Loucy (cell line): ENCODE measurements around the gene MRAS.

Experiments
- H2AFZ ChIP-seq: fragments of 200-600 bp; sonication (generic); 2 replicates; pipeline ENCODE4 v1.6.0; 2016; ENCODE audit warnings: antibody characterized with exemption, mild to moderate bottlenecking, low read length, moderate library complexity
- H3F3A ChIP-seq: fragments of 200-600 bp; 2 replicates; pipeline ENCODE4 v1.6.0; 2016; ENCODE audit warnings: antibody characterized with exemption, low read depth, mild to moderate bottlenecking
- H3K27me3 ChIP-seq: fragments of 200-600 bp; sonication (generic); 2 replicates; pipeline ENCODE4 v1.6.1; 2014; ENCODE audit warnings: low read length, mild to moderate bottlenecking; ENCODE audit not compliant: insufficient read depth, poor library complexity, severe bottlenecking
- H3K36me3 ChIP-seq: fragments of 200-600 bp; sonication (generic); 2 replicates; pipeline ENCODE4 v1.6.1; 2016; ENCODE audit warnings: low read length; ENCODE audit not compliant: insufficient read depth
- H3K4me1 ChIP-seq: fragments of 200-600 bp; sonication (generic); 2 replicates; pipeline ENCODE4 v1.5.1; 2014; ENCODE audit warnings: low read length, mild to moderate bottlenecking; ENCODE audit not compliant: insufficient read depth, poor library complexity, severe bottlenecking
- H3K4me2 ChIP-seq: fragments of 200-600 bp; sonication (generic); 2 replicates; pipeline ENCODE4 v1.6.0; 2014; ENCODE audit warnings: antibody characterized with exemption, low read length, low read depth, mild to moderate bottlenecking; ENCODE audit not compliant: poor library complexity, severe bottlenecking
- H3K4me3 ChIP-seq: fragments of 200-600 bp; sonication (generic); 2 replicates; pipeline ENCODE4 v1.5.1; 2014; ENCODE audit warnings: low read length, mild to moderate bottlenecking, mixed read lengths; ENCODE audit not compliant: poor library complexity, severe bottlenecking
- H3K79me2 ChIP-seq: fragments of 200-600 bp; sonication (generic); 2 replicates; pipeline ENCODE4 v1.6.1; 2014; ENCODE audit warnings: low read length; ENCODE audit not compliant: insufficient read depth
- H3K9ac ChIP-seq: fragments of 200-600 bp; sonication (generic); 2 replicates; pipeline ENCODE4 v1.6.0; 2014; ENCODE audit warnings: mild to moderate bottlenecking, low read depth, low read length, moderate library complexity; ENCODE audit not compliant: poor library complexity, severe bottlenecking
- H3K9me2 ChIP-seq: fragments of 200-600 bp; sonication (generic); replicated peaks from 2 replicates; pipeline ENCODE4 v1.6.1; 2016; ENCODE audit warnings: low read depth, low read length, mixed read lengths
- H3K9me3 ChIP-seq: fragments of 200-600 bp; sonication (generic); 2 replicates; pipeline ENCODE4 v1.6.1; 2014; ENCODE audit warnings: mild to moderate bottlenecking, antibody characterized with exemption, low read length, low read depth; ENCODE audit not compliant: insufficient read depth
- H4K20me1 ChIP-seq: fragments of 200-600 bp; sonication (generic); 2 replicates; pipeline ENCODE4 v1.6.0; 2014; ENCODE audit warnings: antibody characterized with exemption, low read length, mild to moderate bottlenecking; ENCODE audit not compliant: insufficient read depth, poor library complexity, severe bottlenecking
- EZH2phosphoT487 ChIP-seq: fragments of 200-600 bp; IDR thresholded peaks from 2 replicates; pipeline ENCODE4 v1.6.1; 2018; ENCODE audit warnings: antibody characterized with exemption, mild to moderate bottlenecking, moderate library complexity, borderline replicate concordance
- TF ChIP-seq, protein P1 (sequence below): fragments of 200-600 bp; sonication (generic); conservative IDR thresholded peaks from 2 replicates; pipeline ENCODE4 v1.5.1; 2014; ENCODE audit warnings: mild to moderate bottlenecking, antibody characterized with exemption, low read length

MRAS gene

DNA sequence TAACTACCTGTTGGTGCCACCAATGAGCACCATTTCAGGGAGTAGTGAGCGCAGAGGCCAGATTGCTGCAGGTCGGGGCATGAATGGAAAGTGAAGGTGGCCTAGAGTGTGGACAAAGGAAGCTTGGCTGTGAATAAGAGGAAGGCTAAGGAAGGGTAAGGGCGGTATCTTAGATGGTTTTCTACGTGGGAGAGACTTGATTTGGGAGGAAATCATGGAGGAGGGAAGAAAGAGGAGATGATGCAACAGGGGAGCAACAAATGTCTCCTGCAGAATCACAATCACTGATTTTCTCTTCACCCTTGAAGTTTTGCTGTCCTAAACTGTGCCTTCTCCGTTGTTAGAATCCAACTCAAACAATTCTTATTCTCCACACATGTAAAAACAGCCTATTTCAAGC lies 40.5 kb upstream of the MRAS start:
- Histone ChIP-seq H3K9me3 (peaks cover 8% of the 10 kb centered on the region; the same call in 1 of the 2 replicates), H4K20me1 (no peaks in the 10 kb centered on the region), H3K36me3 (no peaks in the 10 kb centered on the region), H2AFZ (no peak overlapping the region), H3K9ac (no peak overlapping the region), H3K9me2 (no peaks in the 10 kb centered on the region), H3K4me3 (no peak overlapping the region), H3K4me1 (no peaks in the 10 kb centered on the region), H3K27me3 (no peaks in the 10 kb centered on the region), H3K79me2 (no peaks in the 10 kb centered on the region), H3F3A (no peaks in the 10 kb centered on the region), H3K4me2 (no peak overlapping the region)
- TF ChIP-seq, protein P1, sequence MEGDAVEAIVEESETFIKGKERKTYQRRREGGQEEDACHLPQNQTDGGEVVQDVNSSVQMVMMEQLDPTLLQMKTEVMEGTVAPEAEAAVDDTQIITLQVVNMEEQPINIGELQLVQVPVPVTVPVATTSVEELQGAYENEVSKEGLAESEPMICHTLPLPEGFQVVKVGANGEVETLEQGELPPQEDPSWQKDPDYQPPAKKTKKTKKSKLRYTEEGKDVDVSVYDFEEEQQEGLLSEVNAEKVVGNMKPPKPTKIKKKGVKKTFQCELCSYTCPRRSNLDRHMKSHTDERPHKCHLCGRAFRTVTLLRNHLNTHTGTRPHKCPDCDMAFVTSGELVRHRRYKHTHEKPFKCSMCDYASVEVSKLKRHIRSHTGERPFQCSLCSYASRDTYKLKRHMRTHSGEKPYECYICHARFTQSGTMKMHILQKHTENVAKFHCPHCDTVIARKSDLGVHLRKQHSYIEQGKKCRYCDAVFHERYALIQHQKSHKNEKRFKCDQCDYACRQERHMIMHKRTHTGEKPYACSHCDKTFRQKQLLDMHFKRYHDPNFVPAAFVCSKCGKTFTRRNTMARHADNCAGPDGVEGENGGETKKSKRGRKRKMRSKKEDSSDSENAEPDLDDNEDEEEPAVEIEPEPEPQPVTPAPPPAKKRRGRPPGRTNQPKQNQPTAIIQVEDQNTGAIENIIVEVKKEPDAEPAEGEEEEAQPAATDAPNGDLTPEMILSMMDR, result no peak
- no peak for TF ChIP-seq EZH2phosphoT487

DNA sequence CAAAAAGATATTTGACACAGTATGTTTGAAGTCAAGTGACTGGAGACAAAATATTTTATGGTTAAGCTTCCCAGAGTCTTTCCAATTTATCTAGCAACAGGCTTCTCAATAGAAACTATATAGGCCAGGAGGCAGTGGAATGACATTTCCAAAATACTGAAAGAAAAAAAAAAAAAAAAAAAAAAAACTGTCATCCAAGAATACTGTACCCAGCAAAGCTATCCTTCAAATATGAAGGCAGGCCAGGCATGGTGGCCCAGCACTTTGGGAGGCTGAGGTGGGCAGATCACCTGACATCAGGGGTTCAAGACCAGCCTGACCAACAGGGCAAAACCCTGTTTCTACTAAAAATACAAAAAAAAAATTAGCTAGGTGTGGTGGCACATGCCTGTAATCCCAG lies 39.6 kb upstream of the MRAS start:
- H3K9ac ChIP-seq, result no peak overlapping the region
- H3K4me3 ChIP-seq, result no peak overlapping the region
- no peaks in the 10 kb centered on the region for H3F3A ChIP-seq
- peaks cover 8% of the 10 kb centered on the region; the same call in 1 of the 2 replicates for H3K9me3 ChIP-seq
- H3K79me2 ChIP-seq, result no peaks in the 10 kb centered on the region
- H3K4me1 ChIP-seq, result no peaks in the 10 kb centered on the region
- no peaks in the 10 kb centered on the region for H3K36me3 ChIP-seq
- H3K4me2 ChIP-seq, result no peak overlapping the region
- no peak overlapping the region for H2AFZ ChIP-seq
- no peaks in the 10 kb centered on the region for H3K9me2 ChIP-seq
- H4K20me1 ChIP-seq, result no peaks in the 10 kb centered on the region
- TF ChIP-seq, protein P1, result no peak
- no peak for TF ChIP-seq EZH2phosphoT487
- no peaks in the 10 kb centered on the region for H3K27me3 ChIP-seq

DNA sequence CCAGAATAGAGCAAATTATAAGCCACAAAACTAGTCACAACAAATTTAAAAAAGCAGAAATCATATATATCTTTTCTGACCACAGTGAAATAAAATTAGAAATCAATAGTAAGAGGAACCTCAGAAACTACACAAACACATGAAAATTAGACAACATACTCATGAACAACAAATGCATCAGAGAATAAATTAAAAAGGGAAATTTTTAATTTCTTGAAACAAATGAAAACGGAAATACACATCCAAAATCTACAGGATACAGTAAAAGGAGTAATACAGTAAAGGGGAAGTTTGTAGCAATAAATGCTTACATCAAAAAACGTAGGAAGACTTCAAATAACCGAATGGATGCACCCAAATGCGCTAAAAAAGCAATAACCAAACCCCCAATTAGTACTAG lies 37.9 kb upstream of the MRAS start:
- H4K20me1 ChIP-seq, result no peaks in the 10 kb centered on the region
- TF ChIP-seq EZH2phosphoT487, result no peak
- TF ChIP-seq, protein P1, result no peak
- no peak overlapping the region for H3K4me2 ChIP-seq
- H2AFZ ChIP-seq, result no peak overlapping the region
- H3K4me3 ChIP-seq, result no peak overlapping the region
- no peak overlapping the region for H3K9ac ChIP-seq
- no peaks in the 10 kb centered on the region for H3K27me3 ChIP-seq
- peaks cover 8% of the 10 kb centered on the region; the same call in 1 of the 2 replicates for H3K9me3 ChIP-seq
- no peaks in the 10 kb centered on the region for H3F3A ChIP-seq
- H3K4me1 ChIP-seq, result no peaks in the 10 kb centered on the region
- H3K9me2 ChIP-seq, result no peaks in the 10 kb centered on the region
- H3K79me2 ChIP-seq, result no peaks in the 10 kb centered on the region
- H3K36me3 ChIP-seq, result no peaks in the 10 kb centered on the region
